ENCODE data around the gene CELA2A. TPM values are rescaled to one million over a fixed set of nuclear protein-coding genes. Genes with fewer than 3 reads are reported as not detected.

Gene CELA2A
- total and polyA plus RNA-seq, 9 of the 15 experiments (the other 6 are each of a cell fraction or from before 2014, with no cell fraction given) = 0.62 TPM; not detected in 8

DNA sequence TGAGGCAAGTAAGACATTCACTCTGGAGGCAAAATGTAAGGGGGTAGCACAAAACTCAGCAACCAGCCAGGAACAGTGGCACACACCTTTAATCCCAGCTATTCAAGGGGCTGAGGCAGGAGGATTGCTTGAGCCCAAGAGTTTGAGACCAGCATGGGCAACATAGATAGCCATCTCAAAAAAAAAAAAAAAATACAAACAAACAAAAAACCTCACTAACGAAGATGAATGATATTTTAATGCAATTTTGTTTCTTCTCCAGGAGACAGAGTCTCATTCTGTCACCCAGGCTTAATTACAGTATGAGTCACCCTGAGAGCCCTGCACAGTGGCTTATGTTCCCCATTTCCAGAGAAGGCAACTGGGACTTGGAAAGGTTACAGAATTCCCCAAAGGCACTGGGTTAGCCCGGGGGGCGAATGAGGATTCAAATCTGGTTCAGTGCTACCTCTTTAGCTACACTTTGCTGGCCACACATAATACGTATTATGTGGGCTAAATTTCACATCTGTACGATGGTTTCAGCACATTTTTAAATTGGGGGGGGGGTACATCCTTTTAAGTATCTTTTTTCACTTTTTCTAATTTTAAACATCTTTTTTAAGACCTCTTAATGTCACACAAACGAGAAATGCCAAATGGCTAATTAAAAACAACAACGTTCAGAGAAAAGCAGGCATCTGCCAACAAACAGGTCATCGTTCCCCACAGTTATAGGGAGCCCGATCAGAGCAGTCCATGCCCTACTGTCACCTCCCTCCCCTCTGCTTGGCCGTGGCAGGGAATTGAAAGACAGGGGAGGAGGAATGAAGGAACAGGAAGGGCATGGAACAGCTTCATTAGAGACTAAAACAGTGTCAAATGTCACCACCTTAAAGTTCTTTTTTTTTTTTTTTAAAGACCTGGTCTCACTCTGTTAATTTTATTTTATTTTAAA is 3.5 kb downstream of the CELA2A start (continued):
- no peak for TF ChIP-seq CREBBP (IDR thresholded peaks at IDR 0.05; ENCODE audit: low read depth, low read length)

DNA sequence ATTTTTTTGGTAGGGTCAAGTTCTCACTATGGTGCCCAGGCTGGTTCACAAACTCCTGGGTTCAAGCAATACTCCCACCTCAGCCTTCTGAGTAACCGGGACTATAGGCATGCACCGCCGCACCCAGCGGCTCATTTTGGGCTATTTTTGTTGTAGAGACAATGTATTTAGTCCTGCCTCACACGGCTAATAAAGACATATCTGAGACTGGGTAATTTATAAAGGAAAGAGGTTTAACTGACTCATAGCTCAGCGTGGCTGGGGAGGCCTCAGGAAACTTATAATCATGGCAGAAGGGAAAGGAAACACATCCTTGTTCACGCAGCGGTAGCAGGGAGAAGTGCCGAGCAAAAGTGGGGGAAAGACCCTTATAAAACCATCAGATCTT is 4.2 kb downstream of the CELA2A start:
- no peaks in the 10 kb centered on the region for H3K9me1 ChIP-seq (ENCODE audit: control insufficient read depth, insufficient read depth, low read length)
- no peak overlapping the region for H3K9ac ChIP-seq (ENCODE audit: insufficient read depth in 1 of 2, low read depth in 2 of 2, low read length in 2 of 2)
- no peaks in the 10 kb centered on the region for H4K20me1 ChIP-seq (replicated peaks; ENCODE audit: control insufficient read depth, insufficient read depth, low read length)
- no peak overlapping the region for H3K27ac ChIP-seq (ENCODE audit: extremely low read depth, low read depth, low read length)
- ATAC-seq (no peak), DNase-seq (ENCODE audit: extremely low read depth in 1 of 4, low spot score in 3 of 4) (no peak), FAIRE-seq (no peak)
- H3K4me2 ChIP-seq (ENCODE audit: insufficient read depth, low read length) = no peak overlapping the region
- H3K4me3 ChIP-seq = no peak overlapping the region
- ChIA-PET CTCF (ENCODE audit: low intra/inter-chr PET ratio) (no interaction called here), POLR2A (no interaction called here)
- in situ Hi-C loops (cut with MboI) (no loop called here), intact Hi-C loops (cut with micrococcal nuclease) (no loop called here)
- no peaks in the 10 kb centered on the region for H3K9me3 ChIP-seq (replicated peaks; ENCODE audit: control insufficient read depth, insufficient read depth, low read depth, low read length)
- BruUV-seq (replicated peaks) = no TSS peak
- H3K79me2 ChIP-seq (ENCODE audit: control insufficient read depth, insufficient read depth, low read length) = no peaks in the 10 kb centered on the region
- H2AFZ ChIP-seq (ENCODE audit: low read depth, low read length) = no peak overlapping the region
- no peaks in the 10 kb centered on the region for H3K36me3 ChIP-seq (ENCODE audit: control insufficient read depth, insufficient read depth, low read length)
- H3K27me3 ChIP-seq (ENCODE audit: control insufficient read depth in 2 of 2, insufficient read depth in 2 of 2, low read length in 2 of 2) = 0 out of 5 replicates have a peak, but pooled peaks cover 0 to under 1% of the 10 kb centered on the region in 2 experiments
- 66% methylated on average over 9 of the region's 9 CpGs for WGBS (ENCODE audit: insufficient coverage, low coverage, missing lambda C conversion rate)
- peaks cover 21 to 28% of the 10 kb centered on the region in 2 experiments for H3K4me1 ChIP-seq (replicated peaks in 1 of 2; ENCODE audit: control insufficient read depth in 2 of 2, insufficient read depth in 2 of 2, low read length in 2 of 2)
- TF ChIP-seq PRMT5 (CRISPR knock-in tag; IDR thresholded peaks at IDR 0.05) (no peak), KHSRP (IDR thresholded peaks at IDR 0.05) (no peak), NELFE (IDR thresholded peaks at IDR 0.05; ENCODE audit: insufficient read depth, insufficient read length) (no peak), MCM2 (IDR thresholded peaks at IDR 0.05; ENCODE audit: low read depth) (no peak), ZNF436 (CRISPR knock-in tag; IDR thresholded peaks at IDR 0.05) (no peak), WHSC1 (IDR thresholded peaks at IDR 0.05; ENCODE audit: low read length) (no peak), NFE2 (IDR thresholded peaks at IDR 0.05; ENCODE audit: low read depth) (no peak), ZNF316 (IDR thresholded peaks at IDR 0.05) (no peak), POU5F1 (IDR thresholded peaks at IDR 0.05; ENCODE audit: borderline replicate concordance, low read depth, low read length, partially characterized antibody) (no peak)
- TF ChIP-seq, protein P1, sequence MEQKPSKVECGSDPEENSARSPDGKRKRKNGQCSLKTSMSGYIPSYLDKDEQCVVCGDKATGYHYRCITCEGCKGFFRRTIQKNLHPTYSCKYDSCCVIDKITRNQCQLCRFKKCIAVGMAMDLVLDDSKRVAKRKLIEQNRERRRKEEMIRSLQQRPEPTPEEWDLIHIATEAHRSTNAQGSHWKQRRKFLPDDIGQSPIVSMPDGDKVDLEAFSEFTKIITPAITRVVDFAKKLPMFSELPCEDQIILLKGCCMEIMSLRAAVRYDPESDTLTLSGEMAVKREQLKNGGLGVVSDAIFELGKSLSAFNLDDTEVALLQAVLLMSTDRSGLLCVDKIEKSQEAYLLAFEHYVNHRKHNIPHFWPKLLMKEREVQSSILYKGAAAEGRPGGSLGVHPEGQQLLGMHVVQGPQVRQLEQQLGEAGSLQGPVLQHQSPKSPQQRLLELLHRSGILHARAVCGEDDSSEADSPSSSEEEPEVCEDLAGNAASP (IDR thresholded peaks at IDR 0.05) = no peak
- TF ChIP-seq, protein P2, sequence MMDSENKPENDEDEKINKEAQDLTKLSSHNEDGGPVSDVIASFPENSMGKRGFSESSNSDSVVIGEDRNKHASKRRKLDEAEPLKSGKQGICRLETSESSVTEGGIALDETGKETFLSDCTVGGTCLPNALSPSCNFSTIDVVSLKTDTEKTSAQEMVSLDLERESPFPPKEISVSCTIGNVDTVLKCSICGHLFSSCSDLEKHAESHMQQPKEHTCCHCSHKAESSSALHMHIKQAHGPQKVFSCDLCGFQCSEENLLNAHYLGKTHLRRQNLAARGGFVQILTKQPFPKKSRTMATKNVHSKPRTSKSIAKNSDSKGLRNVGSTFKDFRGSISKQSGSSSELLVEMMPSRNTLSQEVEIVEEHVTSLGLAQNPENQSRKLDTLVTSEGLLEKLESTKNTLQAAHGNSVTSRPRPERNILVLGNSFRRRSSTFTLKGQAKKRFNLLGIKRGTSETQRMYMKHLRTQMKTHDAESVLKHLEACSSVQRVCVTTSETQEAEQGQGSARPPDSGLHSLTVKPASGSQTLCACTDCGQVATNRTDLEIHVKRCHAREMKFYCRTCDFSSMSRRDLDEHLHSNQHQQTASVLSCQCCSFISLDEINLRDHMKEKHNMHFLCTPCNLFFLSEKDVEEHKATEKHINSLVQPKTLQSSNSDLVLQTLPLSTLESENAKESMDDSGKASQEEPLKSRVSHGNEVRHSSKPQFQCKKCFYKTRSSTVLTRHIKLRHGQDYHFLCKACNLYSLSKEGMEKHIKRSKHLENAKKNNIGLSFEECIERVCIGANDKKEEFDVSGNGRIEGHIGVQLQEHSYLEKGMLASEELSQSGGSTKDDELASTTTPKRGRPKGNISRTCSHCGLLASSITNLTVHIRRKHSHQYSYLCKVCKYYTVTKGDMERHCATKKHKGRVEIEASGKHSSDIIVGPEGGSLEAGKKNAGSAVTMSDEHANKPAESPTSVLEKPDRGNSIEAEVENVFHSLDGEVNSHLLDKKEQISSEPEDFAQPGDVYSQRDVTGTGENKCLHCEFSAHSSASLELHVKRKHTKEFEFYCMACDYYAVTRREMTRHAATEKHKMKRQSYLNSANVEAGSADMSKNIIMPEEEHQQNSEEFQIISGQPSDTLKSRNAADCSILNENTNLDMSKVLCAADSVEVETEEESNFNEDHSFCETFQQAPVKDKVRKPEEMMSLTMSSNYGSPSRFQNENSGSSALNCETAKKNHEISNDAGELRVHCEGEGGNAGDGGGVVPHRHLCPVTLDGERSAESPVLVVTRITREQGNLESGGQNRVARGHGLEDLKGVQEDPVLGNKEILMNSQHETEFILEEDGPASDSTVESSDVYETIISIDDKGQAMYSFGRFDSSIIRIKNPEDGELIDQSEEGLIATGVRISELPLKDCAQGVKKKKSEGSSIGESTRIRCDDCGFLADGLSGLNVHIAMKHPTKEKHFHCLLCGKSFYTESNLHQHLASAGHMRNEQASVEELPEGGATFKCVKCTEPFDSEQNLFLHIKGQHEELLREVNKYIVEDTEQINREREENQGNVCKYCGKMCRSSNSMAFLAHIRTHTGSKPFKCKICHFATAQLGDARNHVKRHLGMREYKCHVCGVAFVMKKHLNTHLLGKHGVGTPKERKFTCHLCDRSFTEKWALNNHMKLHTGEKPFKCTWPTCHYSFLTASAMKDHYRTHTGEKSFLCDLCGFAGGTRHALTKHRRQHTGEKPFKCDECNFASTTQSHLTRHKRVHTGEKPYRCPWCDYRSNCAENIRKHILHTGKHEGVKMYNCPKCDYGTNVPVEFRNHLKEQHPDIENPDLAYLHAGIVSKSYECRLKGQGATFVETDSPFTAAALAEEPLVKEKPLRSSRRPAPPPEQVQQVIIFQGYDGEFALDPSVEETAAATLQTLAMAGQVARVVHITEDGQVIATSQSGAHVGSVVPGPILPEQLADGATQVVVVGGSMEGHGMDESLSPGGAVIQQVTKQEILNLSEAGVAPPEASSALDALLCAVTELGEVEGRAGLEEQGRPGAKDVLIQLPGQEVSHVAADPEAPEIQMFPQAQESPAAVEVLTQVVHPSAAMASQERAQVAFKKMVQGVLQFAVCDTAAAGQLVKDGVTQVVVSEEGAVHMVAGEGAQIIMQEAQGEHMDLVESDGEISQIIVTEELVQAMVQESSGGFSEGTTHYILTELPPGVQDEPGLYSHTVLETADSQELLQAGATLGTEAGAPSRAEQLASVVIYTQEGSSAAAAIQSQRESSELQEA (IDR thresholded peaks at IDR 0.05; ENCODE audit: low read depth) = no peak

Data from K562 (cell line).